Type B pancreatic cell (in vitro differentiated cells): ENCODE results near the gene ZFAND4. TPM values are rescaled to one million over a fixed set of nuclear protein-coding genes. Genes with fewer than 3 reads are reported as not detected.
"Not testable (repeated sequence)": the region's sequence is repeated elsewhere in the genome, so short reads cannot be mapped to it uniquely, and the experiment has no call there.

Experiments used
- DNase-seq: peaks from one replicate; pipeline ENCODE4 v3.0.0; 2021; ENCODE audit warnings: mixed read lengths; ENCODE audit not compliant: unreplicated experiment; ENCODE audit errors: extremely low spot score
- H3K27ac Mint-ChIP-seq: 2 replicates; pipeline ENCODE4 v1.8.0; 2021; ENCODE audit warnings: mild to moderate bottlenecking, mixed read lengths
- H3K27me3 Mint-ChIP-seq: 2 replicates; pipeline ENCODE4 v1.8.0; 2021; ENCODE audit warnings: mixed read lengths
- H3K36me3 Mint-ChIP-seq: 2 replicates; pipeline ENCODE4 v1.8.0; 2021; ENCODE audit warnings: mixed read lengths
- H3K4me1 Mint-ChIP-seq: one replicate; pipeline ENCODE4 v1.8.0; 2021; ENCODE audit warnings: mixed read lengths; ENCODE audit not compliant: unreplicated experiment
- H3K4me3 Mint-ChIP-seq: 2 replicates; pipeline ENCODE4 v1.8.0; 2021; ENCODE audit warnings: mild to moderate bottlenecking, mixed read lengths
- H3K9me3 Mint-ChIP-seq: 2 replicates; pipeline ENCODE4 v1.8.0; 2021; ENCODE audit warnings: mixed read lengths
- long read RNA-seq: library from polyadenylated mRNA; unstranded; transcript quantifications from one replicate; pipeline ENCODE4 v2.0.0, GENCODE V29; 2020
- total RNA-seq: library from RNA; stranded (reverse); gene quantifications from 2 replicates; pipeline ENCODE4 v1.2.1, GENCODE V29; 2021; ENCODE audit warnings: low replicate concordance
- TF ChIP-seq, protein P1 (sequence below): fragments of 200-600 bp; sonication (generic); conservative IDR thresholded peaks from 2 replicates; pipeline ENCODE4 v1.5.0; 2021; ENCODE audit warnings: antibody characterized with exemption, mild to moderate bottlenecking

Gene ZFAND4
- 10.0 and 12.0 TPM in 2 replicates for total RNA-seq
- long read RNA-seq, partial matches to known transcripts = 1 of 5 reads
- long read RNA-seq, other reads (novel, unspliced or antisense) = 4 of 5 reads

DNA sequence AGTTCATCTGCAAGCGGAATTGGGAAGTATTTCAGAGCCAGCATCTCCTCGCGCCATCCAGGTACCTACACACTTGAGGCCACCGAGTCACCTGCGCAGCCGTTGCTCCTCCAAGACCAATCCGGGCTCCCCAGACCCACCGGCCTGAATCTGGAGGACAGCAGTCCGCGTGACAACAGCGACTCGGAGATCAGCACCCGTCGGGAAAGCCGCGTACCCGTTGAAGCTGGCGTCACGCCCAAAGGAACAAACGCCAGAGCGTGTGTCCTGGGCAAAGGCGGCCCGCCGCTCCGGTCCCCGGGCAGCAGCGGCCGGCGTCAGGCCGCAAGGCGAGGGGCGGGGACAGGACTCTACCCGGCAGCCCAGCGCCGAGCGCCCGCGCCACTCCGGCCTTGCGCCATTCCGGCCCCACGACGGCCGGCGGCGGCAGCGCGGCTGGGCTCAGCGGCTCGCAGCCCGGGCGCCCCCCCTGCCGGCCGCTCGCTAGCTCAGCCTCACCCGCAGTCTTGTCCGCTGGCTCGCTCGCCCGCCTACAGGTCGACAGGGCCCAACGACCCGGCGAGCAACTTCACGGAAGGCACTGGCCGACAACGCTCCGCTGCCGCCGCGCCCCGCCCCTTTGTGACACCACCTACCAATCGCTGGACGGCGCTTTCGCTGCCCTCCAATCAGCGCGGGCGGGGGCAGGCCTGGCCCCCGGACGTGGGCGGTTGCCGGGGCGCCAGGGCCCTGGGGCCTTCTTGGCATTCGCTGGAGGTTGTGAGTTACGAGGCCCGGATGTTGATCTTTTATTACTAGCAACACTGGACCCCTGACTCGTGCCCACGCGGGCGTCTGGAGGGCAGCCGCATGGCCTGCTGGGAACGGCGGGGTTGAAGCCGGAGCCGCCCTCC, at the start of gene ZFAND4:
TSS of gene ZFAND4 (minus strand) at position 592 of the 893 bp plus-strand sequence. CDS start 9,047 bp downstream, outside the sequence.
- TF ChIP-seq, protein P1, sequence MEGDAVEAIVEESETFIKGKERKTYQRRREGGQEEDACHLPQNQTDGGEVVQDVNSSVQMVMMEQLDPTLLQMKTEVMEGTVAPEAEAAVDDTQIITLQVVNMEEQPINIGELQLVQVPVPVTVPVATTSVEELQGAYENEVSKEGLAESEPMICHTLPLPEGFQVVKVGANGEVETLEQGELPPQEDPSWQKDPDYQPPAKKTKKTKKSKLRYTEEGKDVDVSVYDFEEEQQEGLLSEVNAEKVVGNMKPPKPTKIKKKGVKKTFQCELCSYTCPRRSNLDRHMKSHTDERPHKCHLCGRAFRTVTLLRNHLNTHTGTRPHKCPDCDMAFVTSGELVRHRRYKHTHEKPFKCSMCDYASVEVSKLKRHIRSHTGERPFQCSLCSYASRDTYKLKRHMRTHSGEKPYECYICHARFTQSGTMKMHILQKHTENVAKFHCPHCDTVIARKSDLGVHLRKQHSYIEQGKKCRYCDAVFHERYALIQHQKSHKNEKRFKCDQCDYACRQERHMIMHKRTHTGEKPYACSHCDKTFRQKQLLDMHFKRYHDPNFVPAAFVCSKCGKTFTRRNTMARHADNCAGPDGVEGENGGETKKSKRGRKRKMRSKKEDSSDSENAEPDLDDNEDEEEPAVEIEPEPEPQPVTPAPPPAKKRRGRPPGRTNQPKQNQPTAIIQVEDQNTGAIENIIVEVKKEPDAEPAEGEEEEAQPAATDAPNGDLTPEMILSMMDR = peak; percentile 79
- Mint-ChIP-seq H3K27ac (peak within 1 kb of the TSS; percentile 92), H3K4me3 (peak within 1 kb of the TSS; percentile 99), H3K27me3 (peaks cover 2% of the 10 kb centered on the region), H3K9me3 (no peaks in the 10 kb centered on the region), H3K4me1 (peaks cover 8% of the 10 kb centered on the region), H3K36me3 (no peaks in the 10 kb centered on the region)
- peak; percentile 97 for DNase-seq

DNA sequence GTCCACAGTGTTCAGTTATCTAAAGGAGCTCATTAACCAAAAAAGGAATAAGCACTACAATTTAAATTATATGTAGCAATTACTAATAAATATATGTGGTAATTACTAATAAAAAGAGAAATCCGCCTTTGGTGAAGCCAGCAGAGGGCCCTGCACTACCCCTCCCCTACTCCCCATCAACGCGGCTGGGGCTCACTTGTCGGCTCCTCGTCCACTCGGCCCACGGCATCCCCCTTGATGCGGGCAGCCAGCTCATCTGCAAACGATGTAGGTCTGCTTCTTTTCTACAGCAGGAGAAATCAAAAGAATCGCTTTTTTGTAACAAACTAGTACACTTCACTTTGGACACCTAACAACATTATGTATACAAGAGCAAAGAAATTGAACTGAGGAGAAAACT, 48.9 kb upstream of the ZFAND4 start:
- not testable (repeated sequence) for H3K27ac Mint-ChIP-seq, DNase-seq, H3K36me3 Mint-ChIP-seq, H3K4me1 Mint-ChIP-seq, H3K9me3 Mint-ChIP-seq, H3K4me3 Mint-ChIP-seq
- H3K27me3 Mint-ChIP-seq = peaks cover 28% of the 10 kb centered on the region

DNA sequence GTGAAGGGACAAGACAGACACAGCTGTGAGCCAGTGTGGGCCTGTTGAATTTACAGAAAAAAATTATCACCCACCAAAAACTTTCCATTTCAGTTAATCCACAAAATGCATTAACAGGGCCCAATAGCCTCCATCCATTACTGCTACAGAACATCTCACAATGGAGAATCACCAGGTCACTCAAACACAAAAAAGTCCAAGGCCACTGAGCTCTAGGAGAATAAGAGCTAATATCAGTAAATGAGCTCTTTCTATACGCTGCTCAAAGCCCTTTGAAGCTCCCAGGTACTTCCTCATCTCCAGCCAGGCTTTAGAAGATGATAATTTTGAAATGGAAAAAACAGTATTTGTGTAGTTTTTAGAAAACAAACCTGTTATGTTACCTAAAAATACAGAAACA, 45.1 kb upstream of the ZFAND4 start:
- H3K36me3 Mint-ChIP-seq, H3K27ac Mint-ChIP-seq, H3K4me3 Mint-ChIP-seq, H3K4me1 Mint-ChIP-seq, DNase-seq, H3K9me3 Mint-ChIP-seq: not testable (repeated sequence)
- peaks cover 41% of the 10 kb centered on the region for H3K27me3 Mint-ChIP-seq

DNA sequence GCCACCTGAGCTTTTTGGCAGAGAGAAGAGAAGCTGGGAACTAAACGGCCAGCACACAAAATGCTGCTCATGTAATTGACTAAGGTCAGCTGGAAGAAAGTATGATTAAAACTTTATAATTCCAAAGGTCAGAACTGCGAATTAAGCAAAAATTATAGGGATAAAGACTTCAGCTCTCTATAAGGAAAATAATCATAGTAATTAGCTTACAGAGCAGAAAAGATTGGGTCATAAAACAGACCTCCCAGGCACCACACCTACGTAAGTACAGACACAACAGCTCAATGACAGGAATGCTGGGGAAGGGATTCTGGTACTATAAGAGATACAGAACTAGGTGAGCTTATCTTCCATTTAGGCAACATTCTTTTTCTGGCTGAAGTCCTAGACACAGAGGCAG, 44.5 kb upstream of the ZFAND4 start:
- H3K27ac Mint-ChIP-seq, H3K4me3 Mint-ChIP-seq, H3K4me1 Mint-ChIP-seq, DNase-seq, H3K36me3 Mint-ChIP-seq, H3K9me3 Mint-ChIP-seq: not testable (repeated sequence)
- H3K27me3 Mint-ChIP-seq = peaks cover 38% of the 10 kb centered on the region

DNA sequence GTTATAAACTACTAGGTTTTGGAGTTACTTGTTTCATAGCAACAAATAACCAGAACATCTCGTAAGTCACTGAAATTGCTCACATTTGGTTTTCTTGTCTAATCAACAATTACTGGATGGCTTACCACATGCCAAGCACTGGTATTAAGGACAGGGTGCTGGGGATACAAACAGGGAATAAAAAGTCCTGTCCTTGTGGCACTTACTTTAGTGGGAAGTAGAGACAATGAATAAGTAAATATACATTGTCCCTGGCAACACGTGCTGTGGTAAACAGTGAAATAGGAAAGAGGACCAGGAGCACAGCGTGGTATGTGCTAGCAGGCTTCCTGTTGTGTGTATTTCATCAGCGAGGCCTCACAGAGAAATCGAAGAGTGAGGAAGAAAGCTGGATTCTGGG, 38.7 kb upstream of the ZFAND4 start:
- peaks cover 14% of the 10 kb centered on the region for H3K27me3 Mint-ChIP-seq
- H3K27ac Mint-ChIP-seq, H3K4me3 Mint-ChIP-seq, H3K36me3 Mint-ChIP-seq, DNase-seq, H3K4me1 Mint-ChIP-seq, H3K9me3 Mint-ChIP-seq: not testable (repeated sequence)

DNA sequence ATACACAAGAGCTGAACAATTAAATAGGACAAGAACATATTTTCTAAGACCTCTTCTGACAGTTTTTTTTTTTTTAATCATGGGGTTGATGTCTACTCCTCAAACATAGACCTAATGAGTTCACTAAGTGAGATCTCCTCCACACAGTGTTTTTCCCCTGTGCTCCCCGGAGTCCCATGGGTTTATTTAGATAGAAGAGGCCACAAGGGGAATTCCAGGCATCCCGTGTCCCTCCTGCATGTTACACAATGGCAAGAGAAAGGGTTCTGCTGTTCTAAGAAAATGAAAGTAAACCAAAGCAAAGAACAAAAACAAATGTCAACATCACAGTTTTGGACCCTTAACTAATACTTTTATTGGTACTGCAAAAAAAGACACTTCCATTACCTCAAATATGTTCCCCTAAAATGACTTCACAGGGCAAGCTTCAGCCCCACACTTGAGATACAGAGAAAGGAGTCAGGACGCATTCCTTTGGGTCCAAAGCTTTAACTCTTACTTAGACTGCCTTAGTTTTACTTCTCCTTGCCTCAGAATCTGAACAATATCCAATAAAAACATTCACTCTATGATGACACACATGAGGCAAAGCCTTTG, 37.7 kb upstream of the ZFAND4 start:
- H3K36me3 Mint-ChIP-seq, H3K4me3 Mint-ChIP-seq, DNase-seq, H3K27ac Mint-ChIP-seq, H3K27me3 Mint-ChIP-seq, H3K4me1 Mint-ChIP-seq, H3K9me3 Mint-ChIP-seq: not testable (repeated sequence)

DNA sequence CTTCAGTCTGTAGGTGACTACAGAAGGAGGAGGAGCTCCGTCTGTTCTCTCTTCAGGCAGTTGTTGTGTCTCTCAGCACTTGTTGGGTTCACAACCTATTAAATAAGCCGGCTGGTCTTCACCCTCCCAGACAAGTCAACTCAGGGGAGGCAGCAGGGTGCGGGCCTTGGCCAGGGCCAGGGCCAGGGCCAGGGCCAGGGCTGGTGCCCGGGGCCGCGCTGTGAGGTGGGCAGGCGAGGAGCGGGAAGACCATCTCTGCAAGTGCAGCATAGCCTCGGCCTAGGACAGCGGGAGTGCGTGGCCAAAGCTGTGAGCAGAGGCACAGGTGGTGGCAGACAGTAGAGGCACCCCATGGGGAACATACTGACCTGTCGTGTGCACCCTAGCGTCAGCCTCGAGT, 5.9 kb upstream of the ZFAND4 start:
- H3K4me3 Mint-ChIP-seq, DNase-seq, H3K9me3 Mint-ChIP-seq, H3K36me3 Mint-ChIP-seq, H3K27me3 Mint-ChIP-seq, H3K4me1 Mint-ChIP-seq, H3K27ac Mint-ChIP-seq: not testable (repeated sequence)

DNA sequence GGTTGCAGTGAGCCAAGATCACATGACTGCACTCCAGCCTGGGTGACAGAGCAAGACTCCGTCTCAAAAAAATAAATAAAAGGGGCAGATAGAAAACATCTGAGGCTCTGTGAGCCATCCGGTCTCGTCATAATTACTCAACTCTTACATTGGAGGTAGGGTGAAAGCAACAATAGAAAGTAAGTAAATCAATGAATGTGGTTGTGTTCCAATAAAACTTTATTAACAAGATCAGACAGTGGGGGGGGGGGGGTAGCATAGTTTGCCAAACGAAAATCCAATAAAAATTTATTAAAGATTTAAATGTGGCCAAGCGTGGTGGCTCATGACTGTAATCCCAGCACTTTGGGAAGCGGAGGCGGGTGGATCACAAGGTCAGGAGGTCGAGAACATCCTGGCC, 2.8 kb upstream of the ZFAND4 start:
- no peaks in the 10 kb centered on the region for H3K36me3 Mint-ChIP-seq
- no peak overlapping the region for H3K4me3 Mint-ChIP-seq
- no peaks in the 10 kb centered on the region for H3K9me3 Mint-ChIP-seq
- H3K27me3 Mint-ChIP-seq = peaks cover 6% of the 10 kb centered on the region
- TF ChIP-seq, protein P1 = no peak
- DNase-seq = no peak
- peaks cover 8% of the 10 kb centered on the region for H3K4me1 Mint-ChIP-seq
- no peak overlapping the region for H3K27ac Mint-ChIP-seq
